Caco-2 (cell line): Measurements from ENCODE around the gene OR10K2. TPM values are rescaled to one million over a fixed set of nuclear protein-coding genes. Genes with fewer than 3 reads are reported as not detected.

Experiments
- BruUV-seq: library from RNA; stranded (reverse); fragments of 400-500 nt; replicated peaks from 2 replicates; lab custom pipeline; 2021; lab: Mats Ljungman, UMichigan
- CTCF ChIA-PET: fragments of 300-600 bp; sonication (Branson Sonifier 250); formaldehyde crosslinking; loops from one replicate; lab custom pipeline; 2022; ENCODE audit warnings: antibody characterized with exemption; lab: Charles Lee
- POLR2A ChIA-PET: fragments of 300-600 bp; sonication (Branson Sonifier 250); formaldehyde crosslinking; loops from one replicate; lab custom pipeline; 2022; ENCODE audit warnings: antibody characterized with exemption; lab: Charles Lee
- DNase-seq, 2 experiments: peaks; one replicate each; pipeline versions ENCODE4 v3.0.0 to v3.0.0-alpha.2; 2020 to 2022
- H3K27me3 ChIP-seq: replicated peaks from 2 replicates; pipeline ENCODE4 v1.6.0; 2011; ENCODE audit warnings: low read length; ENCODE audit not compliant: control insufficient read depth, insufficient read depth
- H3K36me3 ChIP-seq: 2 replicates; pipeline ENCODE4 v1.5.1; 2011; ENCODE audit warnings: low read length; ENCODE audit not compliant: control insufficient read depth, insufficient read depth
- H3K4me1 ChIP-seq: fragments of 250-450 bp; sonication (Bioruptor Pico); 2 replicates; pipeline ENCODE4 v1.5.1; 2020; ENCODE audit warnings: mild to moderate bottlenecking
- H3K4me3 ChIP-seq: 2 replicates; pipeline ENCODE4 v1.5.1; 2011; ENCODE audit warnings: low read depth, mild to moderate bottlenecking, control low read depth, low read length
- H3K9me3 ChIP-seq: fragments of 250-450 bp; sonication (Bioruptor Pico); 2 replicates; pipeline ENCODE4 v1.5.1; 2020; ENCODE audit warnings: mild to moderate bottlenecking, moderate library complexity
- H3K27ac Mint-ChIP-seq: one replicate; pipeline ENCODE4 v1.8.0; 2022; ENCODE audit warnings: mixed read lengths; ENCODE audit not compliant: unreplicated experiment
- H3K27me3 Mint-ChIP-seq: one replicate; pipeline ENCODE4 v1.8.0; 2022; ENCODE audit warnings: mixed read lengths; ENCODE audit not compliant: insufficient read depth, unreplicated experiment
- H3K36me3 Mint-ChIP-seq: one replicate; pipeline ENCODE4 v1.8.0; 2022; ENCODE audit warnings: mild to moderate bottlenecking, mixed read lengths; ENCODE audit not compliant: insufficient read depth, unreplicated experiment
- H3K4me1 Mint-ChIP-seq: one replicate; pipeline ENCODE4 v1.8.0; 2022; ENCODE audit warnings: low read depth, mixed read lengths; ENCODE audit not compliant: unreplicated experiment
- H3K4me3 Mint-ChIP-seq: one replicate; pipeline ENCODE4 v1.8.0; 2022; ENCODE audit warnings: mild to moderate bottlenecking, moderate library complexity, mixed read lengths; ENCODE audit not compliant: unreplicated experiment
- H3K9me3 Mint-ChIP-seq: one replicate; pipeline ENCODE4 v1.8.0; 2022; ENCODE audit warnings: mixed read lengths; ENCODE audit not compliant: unreplicated experiment
- intact Hi-C: fragments of 100-400 bp; cut with micrococcal nuclease; formaldehyde crosslinking; loops from one replicate; pipeline ENCODE4 v1.10.0; 2022; ENCODE audit not compliant: unreplicated experiment
- total RNA-seq: library from RNA; stranded (reverse); gene quantifications from 2 replicates; pipeline ENCODE4 v1.2.3, GENCODE V29; 2022
- TF ChIP-seq, protein P1 (sequence below), 2 experiments: fragments of 200-600 bp in 1 of 2; IDR thresholded peaks; 1 replicate in 1 of 2; 2 replicates in 1 of 2; pipeline versions ENCODE4 v1.5.1 to v1.8.0; 2011 to 2022; ENCODE audit warnings: antibody characterized with exemption in 1 of 2, control low read depth in 1 of 2, inconsistent platforms in 1 of 2, low read depth in 1 of 2, low read length in 1 of 2, mild to moderate bottlenecking in 1 of 2, moderate library complexity in 1 of 2; ENCODE audit not compliant: insufficient read depth in 1 of 2, severe bottlenecking in 1 of 2, unreplicated experiment in 1 of 2

OR10K2 gene
- total RNA-seq, 1 experiment from 2014 or later, result not detected

DNA sequence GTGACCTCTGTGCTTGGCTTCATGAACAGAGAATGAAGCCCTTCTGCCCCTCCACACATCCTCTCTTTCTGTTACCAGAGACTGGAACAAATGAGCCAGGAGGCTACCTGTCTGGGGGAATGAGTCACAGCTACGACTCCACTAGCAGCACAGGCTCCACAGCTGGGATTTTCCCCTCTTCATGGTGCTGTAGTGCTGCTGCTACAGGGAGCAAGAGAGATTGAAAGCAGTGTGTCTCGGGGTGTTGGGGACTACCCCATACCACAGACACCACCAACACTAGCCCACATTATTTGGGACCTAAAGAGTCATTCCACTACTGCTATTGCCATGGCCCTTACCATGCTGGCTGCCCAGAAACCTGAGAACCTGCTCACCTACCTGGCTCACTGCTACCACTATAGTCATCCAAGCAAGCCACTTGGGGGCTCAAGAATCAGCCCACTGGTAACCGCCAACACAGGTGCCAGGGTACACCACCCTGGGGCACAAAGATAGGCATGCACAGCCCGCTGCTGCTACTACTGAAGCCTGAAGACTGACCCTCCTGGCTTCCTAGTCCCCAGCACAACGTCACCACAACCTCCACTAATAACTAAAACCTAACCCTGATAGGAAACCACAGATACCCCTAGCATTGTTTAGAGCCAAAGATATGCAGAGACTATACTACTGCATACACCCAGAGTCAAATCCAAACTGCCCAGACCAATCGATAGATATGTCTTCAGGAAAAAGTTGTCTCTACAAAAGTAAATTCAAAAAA is 54.7 kb downstream of the OR10K2 start:
- Histone ChIP-seq H3K9me3 (no peaks in the 10 kb centered on the region), H3K27me3 (no peaks in the 10 kb centered on the region), H3K4me3 (no peak overlapping the region), H3K36me3 (no peaks in the 10 kb centered on the region), H3K4me1 (no peaks in the 10 kb centered on the region)
- Mint-ChIP-seq H3K27me3 (no peaks in the 10 kb centered on the region), H3K4me3 (no peak overlapping the region), H3K27ac (no peak overlapping the region), H3K36me3 (no peaks in the 10 kb centered on the region), H3K4me1 (no peaks in the 10 kb centered on the region), H3K9me3 (peaks cover 19% of the 10 kb centered on the region)
- ChIA-PET POLR2A (no interaction called here), CTCF (no interaction called here)
- DNase-seq, result no peak
- BruUV-seq, result no TSS peak
- intact Hi-C loops, result no loop called here
- TF ChIP-seq, protein P1, sequence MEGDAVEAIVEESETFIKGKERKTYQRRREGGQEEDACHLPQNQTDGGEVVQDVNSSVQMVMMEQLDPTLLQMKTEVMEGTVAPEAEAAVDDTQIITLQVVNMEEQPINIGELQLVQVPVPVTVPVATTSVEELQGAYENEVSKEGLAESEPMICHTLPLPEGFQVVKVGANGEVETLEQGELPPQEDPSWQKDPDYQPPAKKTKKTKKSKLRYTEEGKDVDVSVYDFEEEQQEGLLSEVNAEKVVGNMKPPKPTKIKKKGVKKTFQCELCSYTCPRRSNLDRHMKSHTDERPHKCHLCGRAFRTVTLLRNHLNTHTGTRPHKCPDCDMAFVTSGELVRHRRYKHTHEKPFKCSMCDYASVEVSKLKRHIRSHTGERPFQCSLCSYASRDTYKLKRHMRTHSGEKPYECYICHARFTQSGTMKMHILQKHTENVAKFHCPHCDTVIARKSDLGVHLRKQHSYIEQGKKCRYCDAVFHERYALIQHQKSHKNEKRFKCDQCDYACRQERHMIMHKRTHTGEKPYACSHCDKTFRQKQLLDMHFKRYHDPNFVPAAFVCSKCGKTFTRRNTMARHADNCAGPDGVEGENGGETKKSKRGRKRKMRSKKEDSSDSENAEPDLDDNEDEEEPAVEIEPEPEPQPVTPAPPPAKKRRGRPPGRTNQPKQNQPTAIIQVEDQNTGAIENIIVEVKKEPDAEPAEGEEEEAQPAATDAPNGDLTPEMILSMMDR (IDR thresholded peaks at IDR 0.05; ENCODE audit: insufficient read depth in 1 of 2, low read depth in 1 of 2, low read length in 1 of 2, severe bottlenecking in 1 of 2, unreplicated experiment in 1 of 2), result no peak

Other genes starting within 250 kb of the OR10K2 start
- not detected in 2 replicates for gene CD1D, start 245.3 kb downstream of the OR10K2 start, total RNA-seq
- not detected in 2 replicates for gene CD1A, start 171.8 kb downstream of the OR10K2 start, total RNA-seq
- gene CD1C, start 136.3 kb downstream of the OR10K2 start, total RNA-seq, result not detected in 2 replicates
- not detected in 2 replicates for gene CD1B, start 94.7 kb downstream of the OR10K2 start, total RNA-seq
- not detected in 2 replicates for gene CD1E, start 72.3 kb downstream of the OR10K2 start, total RNA-seq
- gene OR10T2, start 26.8 kb downstream of the OR10K2 start, total RNA-seq, result not detected in 2 replicates
- gene OR10K1, start 35.6 kb upstream of the OR10K2 start, total RNA-seq, result not detected in 2 replicates
- gene OR10R2, start 46.0 kb upstream of the OR10K2 start, total RNA-seq, result not detected in 2 replicates
- not detected in 2 replicates for gene OR6Y1, start 128.2 kb upstream of the OR10K2 start, total RNA-seq
- not detected in 2 replicates for gene OR6P1, start 144.3 kb upstream of the OR10K2 start, total RNA-seq
- gene OR10X1, start 153.7 kb upstream of the OR10K2 start, total RNA-seq, result not detected in 2 replicates
- not detected in 2 replicates for gene OR10Z1, start 179.0 kb upstream of the OR10K2 start, total RNA-seq